ENCODE measurements around the gene RAX2.

GRCh38 chr19:3761382-3762129 is 10.5 kb downstream of the RAX2 start, which contains the start of gene APBA3:
- TF ChIP-seq MEIS1 (CRISPR knock-in tag; IDR thresholded peaks at IDR 0.05; ENCODE audit: borderline replicate concordance) (peak; percentile 30; the same call in 1 of the 2 replicates), ZNF883 (CRISPR knock-in tag; IDR thresholded peaks at IDR 0.05; ENCODE audit: not compliant biosample characterization) (peak; percentile 57), AHDC1 (CRISPR knock-in tag; IDR thresholded peaks at IDR 0.05; ENCODE audit: borderline replicate concordance) (no peak), BHLHE40 (IDR thresholded peaks at IDR 0.05; ENCODE audit: low read length) (peak; percentile 51; the same call in 1 of the 2 replicates), FIP1L1 (IDR thresholded peaks at IDR 0.05; ENCODE audit: borderline replicate concordance, insufficient read depth, low read depth, low read length) (0 out of 2 replicates have a peak, but pooled peaks have one; percentile 72), BCLAF1 (IDR thresholded peaks at IDR 0.05) (no peak), NFYB (CRISPR knock-in tag; IDR thresholded peaks at IDR 0.05) (peak; percentile 10; the same call in 1 of the 2 replicates), ZNF354B (CRISPR knock-in tag; IDR thresholded peaks at IDR 0.05) (no peak)
- TF ChIP-seq, protein P1, sequence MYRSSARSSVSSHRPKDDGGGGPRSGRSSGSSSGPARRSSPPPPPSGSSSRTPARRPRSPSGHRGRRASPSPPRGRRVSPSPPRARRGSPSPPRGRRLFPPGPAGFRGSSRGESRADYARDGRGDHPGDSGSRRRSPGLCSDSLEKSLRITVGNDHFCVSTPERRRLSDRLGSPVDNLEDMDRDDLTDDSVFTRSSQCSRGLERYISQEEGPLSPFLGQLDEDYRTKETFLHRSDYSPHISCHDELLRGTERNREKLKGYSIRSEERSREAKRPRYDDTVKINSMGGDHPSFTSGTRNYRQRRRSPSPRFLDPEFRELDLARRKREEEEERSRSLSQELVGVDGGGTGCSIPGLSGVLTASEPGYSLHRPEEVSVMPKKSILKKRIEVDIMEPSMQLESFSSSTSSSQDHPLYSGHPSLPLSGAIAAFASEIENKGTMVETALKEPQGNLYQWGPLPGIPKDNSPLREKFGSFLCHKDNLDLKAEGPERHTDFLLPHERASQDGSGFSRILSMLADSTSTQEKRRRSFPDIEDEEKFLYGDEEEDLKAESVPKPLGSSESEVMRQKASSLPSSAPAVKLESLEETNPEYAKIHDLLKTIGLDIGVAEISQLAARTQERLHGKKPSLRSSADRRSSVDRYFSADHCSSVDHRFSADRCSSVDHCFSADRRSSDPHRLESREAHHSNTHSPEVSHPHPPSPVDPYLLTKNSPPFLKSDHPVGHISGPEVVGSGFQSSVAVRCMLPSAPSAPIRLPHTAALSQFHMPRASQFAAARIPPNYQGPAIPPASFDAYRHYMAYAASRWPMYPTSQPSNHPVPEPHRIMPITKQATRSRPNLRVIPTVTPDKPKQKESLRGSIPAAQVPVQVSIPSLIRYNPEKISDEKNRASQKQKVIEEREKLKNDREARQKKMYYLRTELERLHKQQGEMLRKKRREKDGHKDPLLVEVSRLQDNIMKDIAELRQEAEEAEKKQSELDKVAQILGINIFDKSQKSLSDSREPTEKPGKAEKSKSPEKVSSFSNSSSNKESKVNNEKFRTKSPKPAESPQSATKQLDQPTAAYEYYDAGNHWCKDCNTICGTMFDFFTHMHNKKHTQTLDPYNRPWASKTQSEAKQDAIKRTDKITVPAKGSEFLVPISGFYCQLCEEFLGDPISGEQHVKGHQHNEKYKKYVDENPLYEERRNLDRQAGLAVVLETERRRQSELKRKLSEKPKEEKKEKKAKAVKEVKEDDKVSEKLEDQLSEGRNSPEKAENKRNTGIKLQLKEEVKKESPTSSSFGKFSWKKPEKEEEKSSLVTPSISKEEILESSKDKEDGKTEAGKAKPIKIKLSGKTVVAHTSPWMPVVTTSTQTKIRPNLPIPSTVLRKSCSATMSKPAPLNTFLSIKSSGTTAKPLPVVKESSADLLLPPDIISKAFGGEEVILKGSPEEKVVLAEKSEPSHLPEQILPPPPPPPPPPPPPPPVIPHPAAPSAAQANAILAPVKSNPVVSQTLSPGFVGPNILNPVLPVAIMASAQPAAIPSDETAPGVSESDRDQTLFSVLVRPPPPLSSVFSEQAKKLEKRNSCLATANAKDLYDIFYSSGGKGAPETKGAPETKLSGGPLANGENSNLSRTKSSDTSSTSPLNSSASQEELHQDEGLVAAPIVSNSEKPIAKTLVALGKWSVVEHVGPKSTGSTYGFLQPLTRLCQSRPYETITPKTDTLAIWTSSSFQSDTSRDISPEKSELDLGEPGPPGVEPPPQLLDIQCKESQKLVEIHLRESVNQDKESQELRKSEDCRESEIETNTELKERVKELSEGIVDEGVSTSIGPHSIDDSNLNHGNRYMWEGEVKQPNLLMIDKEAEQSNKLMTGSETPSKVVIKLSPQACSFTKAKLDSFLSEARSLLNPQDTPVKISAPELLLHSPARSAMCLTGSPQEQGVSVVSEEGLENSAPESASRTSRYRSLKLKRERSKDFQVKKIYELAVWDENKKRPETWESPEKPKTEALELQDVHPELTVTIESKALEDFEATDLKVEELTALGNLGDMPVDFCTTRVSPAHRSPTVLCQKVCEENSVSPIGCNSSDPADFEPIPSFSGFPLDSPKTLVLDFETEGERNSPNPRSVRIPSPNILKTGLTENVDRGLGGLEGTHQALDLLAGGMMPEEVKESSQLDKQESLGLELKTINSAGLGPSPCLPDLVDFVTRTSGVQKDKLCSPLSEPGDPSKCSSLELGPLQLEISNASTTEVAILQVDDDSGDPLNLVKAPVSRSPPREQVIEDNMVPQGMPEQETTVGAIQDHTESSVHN (CRISPR knock-in tag; IDR thresholded peaks at IDR 0.05), result no peak
